Psoas muscle (tissue), 8 donors: Measurements from ENCODE around the gene GPR62. TPM values are rescaled to one million over a fixed set of nuclear protein-coding genes. Genes with fewer than 3 reads are reported as not detected.

ENCODE experiments used
- ATAC-seq, 4 donors: fragments of 200-7000 bp; cut with Tn5 transposase; one replicate each; pipeline ENCODE4 v1.9.1; 2020; ENCODE audit warnings: moderate library complexity in 3 of 4, mild to moderate bottlenecking in 2 of 4
- DNase-seq, 2 donors: peaks; one replicate each; pipeline ENCODE4 v3.0.0-alpha.2; 2020
- H3K27ac ChIP-seq: fragments of 200-600 bp; one replicate; pipeline ENCODE4 v1.8.0; 2022
- H3K27me3 ChIP-seq, 3 donors: fragments of 200-600 bp in 1 of 3; one replicate each; pipeline versions ENCODE4 v1.6.1 to v1.8.0; 2013 to 2022; ENCODE audit warnings: low read length in 2 of 3, mild to moderate bottlenecking in 2 of 3, moderate library complexity in 1 of 3; ENCODE audit not compliant: insufficient read depth in 3 of 3
- H3K36me3 ChIP-seq, 2 donors: fragments of 200-600 bp in 1 of 2; one replicate each; pipeline versions ENCODE4 v1.6.1 to v1.8.0; 2013 to 2022; ENCODE audit warnings: low read depth in 1 of 2, mild to moderate bottlenecking in 1 of 2, moderate library complexity in 1 of 2; ENCODE audit not compliant: insufficient read depth in 1 of 2
- H3K4me1 ChIP-seq: fragments of 200-600 bp; one replicate; pipeline ENCODE4 v1.8.0; 2022
- H3K4me3 ChIP-seq: fragments of 200-600 bp; one replicate; pipeline ENCODE4 v1.8.0; 2022; ENCODE audit warnings: mild to moderate bottlenecking
- H3K9me3 ChIP-seq: fragments of 200-600 bp; one replicate; pipeline ENCODE4 v1.8.0; 2022
- CTCF ChIP-seq: fragments of 200-600 bp; IDR thresholded peaks from one replicate; pipeline ENCODE4 v1.8.0; 2022; ENCODE audit warnings: antibody characterized with exemption
- WGBS, 3 donors: extraction: QIAGEN DNeasy Blood & Tissue Kit; methylation state at CpG; one replicate each; pipeline versions ENCODE4 v1.1.6 to v1.1.7; 2013; 5-methylcytosine and 5-hydroxymethylcytosine counted together
- intact Hi-C, 2 donors: fragments of 100-400 bp; cut with DNase I; formaldehyde crosslinking; loops; one replicate each; pipeline versions ENCODE4 v1.11.0 to v1.14.2; 2022
- polyA plus RNA-seq, 3 donors: library from polyadenylated mRNA; stranded (reverse); fragments of 200-250 nt; gene quantifications; one replicate each; pipeline ENCODE4 v1.2.3, GENCODE V29; 2013
- total RNA-seq, 4 donors: library from RNA; stranded (reverse); fragmentation: NEBNext Ultra II Directional in 2 of 4; extraction: Animal tissue kit (Norgen Biotek cat#: 25700) in 2 of 4; gene quantifications; one replicate each; pipeline versions ENCODE4 v1.2.1 to v1.2.4, GENCODE V29; 2021 to 2023
- donor health status: healthy with polysubstance abuse.
- donor health status: DM: no; HTN: no; CAD: no; lungs with moderate emphysema.
- donor health status: Bipolar disorder and iron deficiency.
- donor health status: healthy.
- donor health status: DM: yes; HTN: yes; CAD: no.
- donor health status: DM: no; HTN: no; CAD: no.
- donor health status: DM: no; HTN: no; CAD: no.
- donor health status: DM: yes; HTN: yes; CAD: no.

Gene GPR62
- total and polyA plus RNA-seq, 7 donors, result 0.04 to 0.93 (median 0.20) TPM

- intact Hi-C loops, result loop anchor here in 1 of 2 donors (5.0 kb wide), 1 partner anchor 478 kb away; the partner anchor contains the start of gene DCAF1
- whole genome bisulfite sequencing, 3 donors, result 98 to 99% (median 98%) methylated on average over 10 of the region's 10 CpGs
- Histone ChIP-seq H3K36me3 (no peaks in the 10 kb centered on the region), H3K27me3 (no peaks in the 10 kb centered on the region), H3K9me3 (no peaks in the 10 kb centered on the region), H3K4me3 (no peak overlapping the region), H3K27ac (no peak overlapping the region), H3K4me1 (peaks cover 28% of the 10 kb centered on the region)
- no peak for ATAC-seq
- TF ChIP-seq CTCF, result no peak
- DNase-seq, result no peak
Observed at GRCh38 chr3:51980253-51980652, 25.1 kb downstream of the GPR62 start.

GRCh38 chr3:51982352-51982837, 27.2 kb downstream of the GPR62 start:
- peaks cover 20% of the 10 kb centered on the region for H3K4me1 ChIP-seq
- H3K27ac ChIP-seq, result peak overlapping the region; percentile 96
- intact Hi-C loops, result loop anchor here in 1 of 2 donors (5.0 kb wide), 1 partner anchor 480 kb away; the partner anchor contains the start of gene DCAF1
- no peaks in the 10 kb centered on the region for H3K27me3 ChIP-seq
- ATAC-seq (peak; percentile 59 to 74 (median 66)), DNase-seq (peak in 1 of 2 donors; percentile 46)
- peaks cover 0 to 2% of the 10 kb centered on the region in 2 donors for H3K36me3 ChIP-seq
- H3K9me3 ChIP-seq, result no peaks in the 10 kb centered on the region
- 10 to 12% (median 11%) methylated on average over 4 of the region's 4 CpGs for WGBS, 3 donors
- TF ChIP-seq CTCF, result peak; percentile 37
- H3K4me3 ChIP-seq, result peak overlapping the region; percentile 84

GRCh38 chr3:51982838-51983577, 27.8 kb downstream of the GPR62 start, which contains the start of gene ACY1:
Gene ACY1, plus strand, starts transcription at chr3:51983535. Its CDS starts 530 bp downstream, at chr3:51984065.
- TF ChIP-seq CTCF, result no peak
- peak; percentile 92 to 95 for DNase-seq
- Histone ChIP-seq H3K4me1 (peaks cover 20% of the 10 kb centered on the region), H3K27me3 (no peaks in the 10 kb centered on the region), H3K27ac (peak within 1 kb of the TSS; percentile 96), H3K4me3 (peak within 1 kb of the TSS; percentile 84), H3K9me3 (no peaks in the 10 kb centered on the region), H3K36me3 (peaks cover 0 to 2% of the 10 kb centered on the region in 2 donors)
- 1% methylated on average over 55 to 68 of the region's 68 CpGs for WGBS, 3 donors
- intact Hi-C loops, result loop anchor here in 1 of 2 donors (5.0 kb wide), 1 partner anchor 481 kb away; the partner anchor contains the start of gene DCAF1
- ATAC-seq, result peak; percentile 89 to 94 (median 92)

GRCh38 chr3:51983578-51984268, 28.5 kb downstream of the GPR62 start:
- intact Hi-C loops, result loop anchor here in 1 of 2 donors (5.0 kb wide), 1 partner anchor 481 kb away; the partner anchor contains the start of gene DCAF1
- Histone ChIP-seq H3K4me3 (peak overlapping the region; percentile 84), H3K9me3 (no peaks in the 10 kb centered on the region), H3K36me3 (peaks cover 0 to 6% of the 10 kb centered on the region in 2 donors), H3K27ac (peak overlapping the region; percentile 96), H3K27me3 (no peaks in the 10 kb centered on the region), H3K4me1 (peaks cover 20% of the 10 kb centered on the region)
- ATAC-seq (peak in 1 of 4 donors; percentile 1), DNase-seq (no peak)
- TF ChIP-seq CTCF, result no peak
- WGBS, 3 donors, result 70 to 74% (median 70%) methylated on average over 22 of the region's 22 CpGs
